Left ventricle myocardium inferior (tissue), 1 donor: Measurements from ENCODE around the gene TRMT44. TPM values are rescaled to one million over a fixed set of nuclear protein-coding genes. Genes with fewer than 3 reads are reported as not detected.
A peak's percentile ranks its signal among the peaks of the same experiment; 100 is the strongest.

Experiments used
- DNase-seq: peaks from one replicate; pipeline ENCODE4 v3.0.0-alpha.2; 2020
- H3K27ac ChIP-seq: fragments of 200-600 bp; replicated peaks from 2 replicates; pipeline ENCODE4 v1.8.0; 2021
- H3K27me3 ChIP-seq: fragments of 200-600 bp; 2 replicates; pipeline ENCODE4 v1.8.0; 2021; ENCODE audit warnings: low read depth
- H3K36me3 ChIP-seq: fragments of 200-600 bp; 2 replicates; pipeline ENCODE4 v1.8.0; 2021
- H3K4me1 ChIP-seq: fragments of 200-600 bp; 2 replicates; pipeline ENCODE4 v1.8.0; 2021
- H3K4me3 ChIP-seq: fragments of 200-600 bp; 2 replicates; pipeline ENCODE4 v1.8.0; 2021; ENCODE audit warnings: mild to moderate bottlenecking, moderate library complexity
- H3K9me3 ChIP-seq: fragments of 200-600 bp; replicated peaks from 2 replicates; pipeline ENCODE4 v1.8.0; 2021
- intact Hi-C: fragments of 100-400 bp; cut with micrococcal nuclease; formaldehyde crosslinking; loops from one replicate; pipeline ENCODE4 v1.11.0; 2022
- total RNA-seq: library from RNA; stranded (reverse); fragmentation: NEBNext Ultra II Directional; extraction: Animal tissue kit (Norgen Biotek cat#: 25700); gene quantifications from one replicate; pipeline ENCODE4 v1.2.1, GENCODE V29; 2021
- TF ChIP-seq, protein P1 (sequence below): fragments of 200-600 bp; IDR thresholded peaks from 2 replicates; pipeline ENCODE4 v1.8.0; 2021; ENCODE audit warnings: antibody characterized with exemption, mild to moderate bottlenecking, borderline replicate concordance
- donor health status: DM: no; HTN: yes; CAD: no; lungs with severe emphysema.

Gene TRMT44
- total RNA-seq, 1 donor from 2014 or later: 9.2 TPM

DNA sequence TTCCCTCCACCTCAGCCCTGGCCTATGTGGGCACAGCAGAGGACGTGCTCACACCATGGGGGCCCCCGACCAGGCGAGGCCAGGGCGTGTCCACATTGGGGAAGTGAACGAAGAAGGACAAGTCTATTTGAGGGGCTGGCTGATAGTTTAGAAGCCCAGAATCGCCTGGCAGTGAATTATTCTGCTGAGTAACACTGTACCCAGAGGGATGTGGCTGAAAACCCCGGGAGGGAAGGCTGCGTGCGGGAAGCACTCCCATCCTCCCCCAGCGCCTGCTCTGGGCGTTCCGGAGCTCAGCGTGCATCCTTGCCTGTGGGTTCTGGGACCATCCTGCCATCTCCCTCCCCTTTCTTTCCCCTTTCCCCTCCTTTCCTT lies 66.6 kb downstream of the TRMT44 start:
- Histone ChIP-seq H3K9me3 (no peaks in the 10 kb centered on the region), H3K27me3 (no peaks in the 10 kb centered on the region), H3K36me3 (no peaks in the 10 kb centered on the region), H3K4me1 (peaks cover 51% of the 10 kb centered on the region), H3K27ac (peak overlapping the region; percentile 67), H3K4me3 (no peak overlapping the region)
- TF ChIP-seq, protein P1, sequence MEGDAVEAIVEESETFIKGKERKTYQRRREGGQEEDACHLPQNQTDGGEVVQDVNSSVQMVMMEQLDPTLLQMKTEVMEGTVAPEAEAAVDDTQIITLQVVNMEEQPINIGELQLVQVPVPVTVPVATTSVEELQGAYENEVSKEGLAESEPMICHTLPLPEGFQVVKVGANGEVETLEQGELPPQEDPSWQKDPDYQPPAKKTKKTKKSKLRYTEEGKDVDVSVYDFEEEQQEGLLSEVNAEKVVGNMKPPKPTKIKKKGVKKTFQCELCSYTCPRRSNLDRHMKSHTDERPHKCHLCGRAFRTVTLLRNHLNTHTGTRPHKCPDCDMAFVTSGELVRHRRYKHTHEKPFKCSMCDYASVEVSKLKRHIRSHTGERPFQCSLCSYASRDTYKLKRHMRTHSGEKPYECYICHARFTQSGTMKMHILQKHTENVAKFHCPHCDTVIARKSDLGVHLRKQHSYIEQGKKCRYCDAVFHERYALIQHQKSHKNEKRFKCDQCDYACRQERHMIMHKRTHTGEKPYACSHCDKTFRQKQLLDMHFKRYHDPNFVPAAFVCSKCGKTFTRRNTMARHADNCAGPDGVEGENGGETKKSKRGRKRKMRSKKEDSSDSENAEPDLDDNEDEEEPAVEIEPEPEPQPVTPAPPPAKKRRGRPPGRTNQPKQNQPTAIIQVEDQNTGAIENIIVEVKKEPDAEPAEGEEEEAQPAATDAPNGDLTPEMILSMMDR: no peak
- DNase-seq: no peak
- intact Hi-C loops: no loop called here

DNA sequence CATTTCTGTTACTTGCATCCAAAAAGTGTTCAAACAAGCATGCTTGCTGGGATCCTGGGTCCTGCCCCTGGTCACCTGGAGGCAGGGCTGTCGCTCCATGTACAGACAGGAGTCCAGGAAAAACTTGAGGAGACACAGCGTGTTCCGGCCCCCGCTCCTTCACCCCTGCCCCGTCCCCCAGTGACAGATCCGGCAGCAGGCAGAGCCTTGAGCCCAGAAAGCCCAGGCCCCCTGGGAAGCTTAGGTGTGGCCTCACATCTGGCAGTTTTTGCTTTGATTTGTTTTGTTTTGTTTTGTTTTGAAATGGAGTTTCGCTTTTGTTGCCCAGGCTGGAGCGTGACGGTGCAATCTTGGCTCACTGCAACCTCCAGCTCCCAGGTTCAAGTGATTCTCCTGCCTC lies 67.0 kb downstream of the TRMT44 start:
- Histone ChIP-seq H3K27me3 (no peaks in the 10 kb centered on the region), H3K36me3 (no peaks in the 10 kb centered on the region), H3K9me3 (no peaks in the 10 kb centered on the region), H3K4me3 (no peak overlapping the region), H3K4me1 (peaks cover 46% of the 10 kb centered on the region), H3K27ac (peak overlapping the region; percentile 67)
- DNase-seq: no peak
- TF ChIP-seq, protein P1: no peak
- intact Hi-C loops: no loop called here

DNA sequence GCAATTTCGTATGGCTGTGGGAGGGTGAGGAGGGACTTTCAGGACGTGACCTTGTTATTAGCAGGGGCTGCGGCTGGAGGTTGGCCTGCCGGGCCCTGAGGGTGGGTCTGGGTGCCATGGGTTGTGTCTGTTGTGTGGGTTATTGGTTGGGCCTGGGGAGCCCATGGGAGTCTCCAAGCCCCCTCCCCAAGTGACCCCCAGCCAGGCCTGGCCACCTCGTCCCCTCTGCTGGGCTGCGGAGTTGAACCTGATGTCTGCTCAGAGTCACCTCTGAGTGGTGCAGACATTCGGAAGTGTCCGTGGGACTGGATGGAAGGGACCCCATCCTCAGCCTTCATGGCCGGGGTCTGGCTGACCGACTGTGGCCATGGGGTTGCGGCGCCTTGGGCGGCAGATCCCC lies 67.7 kb downstream of the TRMT44 start:
- DNase-seq: no peak
- Histone ChIP-seq H3K27me3 (no peaks in the 10 kb centered on the region), H3K4me1 (peaks cover 40% of the 10 kb centered on the region), H3K27ac (no peak overlapping the region), H3K9me3 (no peaks in the 10 kb centered on the region), H3K4me3 (no peak overlapping the region), H3K36me3 (no peaks in the 10 kb centered on the region)
- intact Hi-C loops: no loop called here
- TF ChIP-seq, protein P1: no peak

DNA sequence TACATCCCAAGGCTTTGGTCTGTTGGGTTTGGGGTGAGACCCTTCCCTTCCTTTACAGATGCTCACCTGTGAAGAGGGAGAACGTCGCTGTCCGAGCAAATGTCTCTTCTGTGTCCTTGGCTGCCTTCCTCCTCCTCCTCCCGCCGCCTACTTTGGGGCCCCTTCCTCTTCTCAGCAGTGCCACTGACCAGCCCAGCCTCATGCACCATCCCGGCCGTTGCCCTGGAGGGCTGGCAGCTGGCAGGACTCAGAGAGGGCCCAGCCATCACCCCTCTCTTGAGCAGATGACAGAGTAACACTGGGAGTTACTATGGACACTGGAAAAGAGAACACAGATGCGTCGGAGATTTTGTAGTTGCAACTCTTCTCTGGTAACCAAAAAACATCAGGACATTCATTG lies 68.2 kb downstream of the TRMT44 start:
- Histone ChIP-seq H3K9me3 (no peaks in the 10 kb centered on the region), H3K4me3 (no peak overlapping the region), H3K27me3 (no peaks in the 10 kb centered on the region), H3K36me3 (no peaks in the 10 kb centered on the region), H3K27ac (no peak overlapping the region), H3K4me1 (peaks cover 35% of the 10 kb centered on the region)
- intact Hi-C loops: no loop called here
- no peak for DNase-seq
- TF ChIP-seq, protein P1: no peak

DNA sequence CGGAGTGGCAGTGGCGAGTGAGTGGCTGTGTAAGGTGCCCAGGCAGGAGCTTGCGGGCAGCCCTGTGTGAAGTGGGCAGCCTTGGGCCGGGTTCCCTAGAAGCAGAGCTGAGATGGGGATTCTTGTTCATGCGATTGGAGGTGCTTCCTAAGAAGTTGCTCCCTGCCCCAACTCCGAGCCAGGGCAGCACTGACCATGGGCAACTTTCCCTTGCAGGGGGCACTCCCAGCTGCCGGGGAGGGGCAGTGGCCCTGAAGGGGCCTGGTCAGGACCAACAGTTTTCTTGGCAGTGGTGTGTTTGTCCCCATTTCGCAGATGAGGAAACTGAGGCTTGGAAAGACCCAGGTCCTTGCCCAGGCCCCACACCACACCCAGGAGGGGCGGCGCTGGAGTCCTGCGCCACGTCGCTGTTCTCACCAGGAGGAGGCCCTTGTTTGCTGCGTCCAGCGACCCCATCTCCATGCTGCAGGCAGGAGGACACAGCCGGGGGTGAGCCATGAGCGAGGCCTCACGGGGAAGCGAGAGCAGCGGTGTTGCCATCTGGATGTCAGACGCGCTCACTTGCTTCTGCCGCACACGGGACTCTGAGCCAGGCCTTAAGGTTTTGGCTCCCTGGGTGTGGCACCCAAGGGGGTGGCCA lies 68.9 kb downstream of the TRMT44 start:
- H3K9me3 ChIP-seq: no peaks in the 10 kb centered on the region
- H3K4me3 ChIP-seq: no peak overlapping the region
- TF ChIP-seq, protein P1: no peak
- no peak for DNase-seq
- peaks cover 28% of the 10 kb centered on the region for H3K4me1 ChIP-seq
- no peaks in the 10 kb centered on the region for H3K27me3 ChIP-seq
- intact Hi-C loops: no loop called here
- no peak overlapping the region for H3K27ac ChIP-seq
- H3K36me3 ChIP-seq: no peaks in the 10 kb centered on the region

DNA sequence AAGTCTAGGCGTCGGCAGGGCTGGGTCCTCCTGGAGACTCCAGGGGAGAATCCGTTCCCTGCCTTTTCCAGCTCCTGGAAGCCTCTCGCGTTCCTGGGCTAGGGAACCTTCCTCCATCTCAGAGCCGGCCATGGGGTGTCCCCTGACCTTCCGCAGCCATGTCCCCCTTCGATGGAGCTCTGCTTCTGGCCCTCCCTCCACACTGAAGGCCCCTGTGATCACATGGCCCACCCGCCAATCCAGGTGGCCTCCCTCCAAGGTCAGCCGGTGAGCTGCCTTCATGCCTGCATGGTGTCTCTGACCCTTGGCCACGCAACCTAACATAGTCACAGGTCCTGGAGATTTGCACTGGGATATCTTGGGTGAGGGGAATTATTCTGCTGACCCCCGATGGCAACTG lies 69.6 kb downstream of the TRMT44 start:
- intact Hi-C loops: no loop called here
- Histone ChIP-seq H3K27ac (no peak overlapping the region), H3K4me3 (no peak overlapping the region), H3K36me3 (no peaks in the 10 kb centered on the region), H3K27me3 (no peaks in the 10 kb centered on the region), H3K9me3 (no peaks in the 10 kb centered on the region), H3K4me1 (peaks cover 22% of the 10 kb centered on the region)
- TF ChIP-seq, protein P1: no peak
- no peak for DNase-seq
